Cardiac muscle cell (in vitro differentiated cells and primary cell): ENCODE results near the gene MED9. TPM values are rescaled to one million over a fixed set of nuclear protein-coding genes. Genes with fewer than 3 reads are reported as not detected.
"Not testable (repeated sequence)": the region's sequence is repeated elsewhere in the genome, so short reads cannot be mapped to it uniquely, and the experiment has no call there.

Source experiments
- DNase-seq, 2 donors: peaks; one replicate each; pipeline versions ENCODE4 v3.0.0 to v3.0.0-alpha.2; 2010 to 2017; ENCODE audit warnings: low read depth in 1 of 2, low spot score in 1 of 2
- H3K27ac ChIP-seq: fragments of 200-600 bp; sonication (generic); 2 replicates; pipeline ENCODE4 v1.5.1; 2016
- H3K27me3 ChIP-seq: fragments of 200-600 bp; sonication (generic); 2 replicates; pipeline ENCODE4 v1.6.0; 2016; ENCODE audit warnings: control low read depth
- H3K36me3 ChIP-seq: fragments of 200-600 bp; sonication (generic); 2 replicates; pipeline ENCODE4 v1.5.1; 2016; ENCODE audit warnings: control low read depth
- H3K4me1 ChIP-seq: fragments of 200-600 bp; sonication (generic); 2 replicates; pipeline ENCODE4 v1.8.1; 2017; ENCODE audit warnings: low read depth, mild to moderate bottlenecking, mixed run types
- H3K4me3 ChIP-seq: fragments of 200-600 bp; sonication (generic); 2 replicates; pipeline ENCODE4 v1.5.1; 2016; ENCODE audit warnings: mild to moderate bottlenecking
- H3K9me3 ChIP-seq: fragments of 200-600 bp; sonication (generic); 2 replicates; pipeline ENCODE4 v1.5.1; 2017; ENCODE audit warnings: low read depth, mild to moderate bottlenecking, control low read depth
- polyA plus RNA-seq: library from polyadenylated mRNA; unstranded; fragments of >200 nt; fragmentation: Nextera tagmentation; extraction: Ambion mirVana; gene quantifications from 2 replicates; pipeline ENCODE4 v1.2.1, GENCODE V29; 2016
- total RNA-seq: library from RNA; depleted of rRNA; stranded (reverse); fragments of >200 nt; gene quantifications from 2 replicates; pipeline ENCODE4 v1.2.3, GENCODE V29; 2016
- TF ChIP-seq, protein P1 (sequence below): IDR thresholded peaks from 2 replicates; pipeline ENCODE4 v1.5.1; 2012; ENCODE audit warnings: low read depth, mild to moderate bottlenecking, low read length

The MED9 gene
- total and polyA plus RNA-seq, 2 experiments from 2014 or later = 27.9 to 38.2 TPM

DNA sequence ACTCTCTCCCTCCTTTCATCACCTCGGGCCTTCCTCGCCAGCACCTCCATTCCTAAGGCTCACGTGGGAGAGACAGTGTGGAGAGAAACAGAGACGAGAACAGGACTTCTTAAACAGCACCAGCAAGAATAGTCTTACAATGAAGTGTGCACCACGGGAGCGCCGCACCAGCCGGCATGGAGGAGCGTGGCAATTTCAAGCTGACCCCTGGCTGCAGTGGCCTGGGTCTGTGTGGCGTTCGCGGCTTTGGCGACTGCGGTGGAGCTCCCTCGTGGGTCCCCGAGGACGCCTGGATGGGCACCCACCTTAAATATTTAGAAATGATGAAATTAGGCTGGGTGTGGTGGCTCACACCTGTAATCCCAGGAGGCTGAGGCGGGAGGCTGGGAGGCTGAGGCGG is 20.5 kb upstream of the MED9 start:
- Histone ChIP-seq H3K9me3 (no peaks in the 10 kb centered on the region), H3K27me3 (no peaks in the 10 kb centered on the region), H3K36me3 (no peaks in the 10 kb centered on the region), H3K4me1 (no peaks in the 10 kb centered on the region), H3K4me3 (no peak overlapping the region), H3K27ac (no peak overlapping the region)
- TF ChIP-seq, protein P1, sequence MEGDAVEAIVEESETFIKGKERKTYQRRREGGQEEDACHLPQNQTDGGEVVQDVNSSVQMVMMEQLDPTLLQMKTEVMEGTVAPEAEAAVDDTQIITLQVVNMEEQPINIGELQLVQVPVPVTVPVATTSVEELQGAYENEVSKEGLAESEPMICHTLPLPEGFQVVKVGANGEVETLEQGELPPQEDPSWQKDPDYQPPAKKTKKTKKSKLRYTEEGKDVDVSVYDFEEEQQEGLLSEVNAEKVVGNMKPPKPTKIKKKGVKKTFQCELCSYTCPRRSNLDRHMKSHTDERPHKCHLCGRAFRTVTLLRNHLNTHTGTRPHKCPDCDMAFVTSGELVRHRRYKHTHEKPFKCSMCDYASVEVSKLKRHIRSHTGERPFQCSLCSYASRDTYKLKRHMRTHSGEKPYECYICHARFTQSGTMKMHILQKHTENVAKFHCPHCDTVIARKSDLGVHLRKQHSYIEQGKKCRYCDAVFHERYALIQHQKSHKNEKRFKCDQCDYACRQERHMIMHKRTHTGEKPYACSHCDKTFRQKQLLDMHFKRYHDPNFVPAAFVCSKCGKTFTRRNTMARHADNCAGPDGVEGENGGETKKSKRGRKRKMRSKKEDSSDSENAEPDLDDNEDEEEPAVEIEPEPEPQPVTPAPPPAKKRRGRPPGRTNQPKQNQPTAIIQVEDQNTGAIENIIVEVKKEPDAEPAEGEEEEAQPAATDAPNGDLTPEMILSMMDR = no peak
- DNase-seq = no peak

DNA sequence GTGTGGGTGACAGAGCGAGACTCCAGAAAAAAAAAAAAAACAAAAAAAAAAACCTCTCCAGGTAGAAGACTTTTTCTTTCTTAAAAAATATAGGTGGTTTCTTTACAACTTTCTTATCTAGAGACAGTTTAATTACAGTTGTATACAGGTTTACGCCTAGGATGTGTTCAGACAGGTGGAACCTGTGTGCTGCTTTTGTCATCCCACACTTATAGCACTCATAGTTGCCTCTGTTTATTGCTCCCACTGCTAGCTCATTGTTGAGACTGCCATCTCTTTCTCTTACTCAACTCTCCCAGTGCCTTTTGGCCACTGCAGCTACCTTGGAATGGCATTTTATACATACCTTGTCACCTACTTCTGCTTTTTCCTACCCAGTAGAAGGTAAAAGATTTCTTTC is 19.1 kb upstream of the MED9 start:
- H3K27me3 ChIP-seq = no peaks in the 10 kb centered on the region
- no peaks in the 10 kb centered on the region for H3K9me3 ChIP-seq
- no peaks in the 10 kb centered on the region for H3K4me1 ChIP-seq
- H3K27ac ChIP-seq = no peak overlapping the region
- H3K4me3 ChIP-seq = no peak overlapping the region
- H3K36me3 ChIP-seq = no peaks in the 10 kb centered on the region
- no peak for DNase-seq
- TF ChIP-seq, protein P1 = no peak

DNA sequence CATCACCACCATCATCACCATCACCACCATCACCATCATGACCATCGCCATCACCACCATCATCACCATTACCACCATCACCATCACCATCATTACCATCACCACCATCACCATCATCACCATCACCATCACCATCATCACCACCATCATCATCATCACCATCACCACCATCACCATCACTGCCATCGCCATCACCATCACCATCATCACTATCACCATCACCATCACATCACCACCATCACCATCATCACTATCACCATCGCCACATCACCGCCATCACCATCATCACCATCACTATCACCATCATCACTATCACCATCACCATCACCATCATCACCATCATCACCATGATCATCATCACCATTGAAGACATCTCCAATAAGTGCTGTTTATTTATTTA is 16.8 kb upstream of the MED9 start:
- Histone ChIP-seq H3K36me3 (no peaks in the 10 kb centered on the region), H3K27me3 (peaks cover 14% of the 10 kb centered on the region), H3K4me3 (no peak overlapping the region), H3K4me1 (no peaks in the 10 kb centered on the region), H3K27ac (no peak overlapping the region), H3K9me3 (no peaks in the 10 kb centered on the region)
- DNase-seq = no peak
- TF ChIP-seq, protein P1 = no peak

DNA sequence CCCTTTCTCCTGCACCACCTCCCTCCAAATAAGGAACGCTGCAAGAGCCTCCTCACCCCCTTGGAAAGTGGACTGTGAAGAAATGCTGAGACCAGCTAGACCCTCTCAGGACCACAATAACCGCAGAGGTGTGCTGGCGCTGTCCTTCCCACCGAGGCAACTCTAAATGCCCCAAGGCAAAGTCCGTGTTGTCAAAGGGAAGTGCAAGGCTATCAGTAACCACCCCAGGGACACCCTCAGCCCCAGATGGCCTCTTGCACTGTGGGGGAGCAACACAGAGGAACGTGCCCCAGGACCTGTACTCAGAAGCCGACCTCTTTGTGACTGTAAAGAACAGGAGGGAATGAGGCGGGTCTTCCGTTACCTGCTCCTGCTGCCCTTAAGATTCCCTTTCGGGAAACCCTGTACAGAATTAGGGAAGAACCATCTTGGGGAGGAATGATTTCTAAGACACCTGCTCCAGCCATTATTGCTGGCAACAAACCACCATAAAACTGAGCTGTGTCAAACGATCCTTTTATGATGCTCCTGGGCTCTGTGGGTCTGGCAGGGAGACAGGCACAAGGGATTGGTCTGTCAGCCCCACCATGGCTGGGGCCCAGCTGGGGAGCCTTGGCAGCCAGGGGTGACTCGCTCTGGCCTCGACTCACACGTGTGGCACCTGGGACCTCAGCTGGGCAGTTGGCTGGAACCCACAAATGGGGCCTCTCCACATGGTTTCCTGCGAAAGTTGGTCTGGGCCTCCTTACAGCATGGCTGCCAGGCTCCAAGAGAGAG is 14.6 kb upstream of the MED9 start:
- no peak for DNase-seq
- H3K4me1 ChIP-seq = no peaks in the 10 kb centered on the region

DNA sequence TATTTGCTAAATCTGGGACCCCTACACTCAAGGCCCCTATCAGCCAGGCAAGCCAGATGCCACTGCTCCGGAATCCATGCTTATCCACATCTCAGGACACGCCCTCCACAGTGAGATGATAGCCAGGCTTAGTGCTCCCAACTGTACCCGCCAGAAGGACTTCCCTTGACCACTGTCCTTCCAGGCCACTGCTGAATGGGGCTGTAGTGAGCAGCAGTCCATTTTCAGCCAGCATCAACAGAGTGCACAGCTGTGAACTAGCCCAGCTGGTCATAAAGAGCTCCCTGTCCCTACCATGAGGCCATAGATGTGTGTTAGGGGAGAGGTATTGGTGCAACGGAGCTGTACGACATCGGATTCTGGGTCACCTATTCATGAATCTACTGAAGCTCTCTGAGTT is 13.0 kb upstream of the MED9 start:
- TF ChIP-seq, protein P1 = no peak
- no peak for DNase-seq

More for the DNA sequence above, 14.6 kb upstream of the MED9 start:
- Histone ChIP-seq H3K36me3 (no peaks in the 10 kb centered on the region), H3K4me3 (no peak overlapping the region), H3K9me3 (no peaks in the 10 kb centered on the region), H3K27me3 (peaks cover 25% of the 10 kb centered on the region), H3K27ac (no peak overlapping the region)
- TF ChIP-seq, protein P1 = no peak

DNA sequence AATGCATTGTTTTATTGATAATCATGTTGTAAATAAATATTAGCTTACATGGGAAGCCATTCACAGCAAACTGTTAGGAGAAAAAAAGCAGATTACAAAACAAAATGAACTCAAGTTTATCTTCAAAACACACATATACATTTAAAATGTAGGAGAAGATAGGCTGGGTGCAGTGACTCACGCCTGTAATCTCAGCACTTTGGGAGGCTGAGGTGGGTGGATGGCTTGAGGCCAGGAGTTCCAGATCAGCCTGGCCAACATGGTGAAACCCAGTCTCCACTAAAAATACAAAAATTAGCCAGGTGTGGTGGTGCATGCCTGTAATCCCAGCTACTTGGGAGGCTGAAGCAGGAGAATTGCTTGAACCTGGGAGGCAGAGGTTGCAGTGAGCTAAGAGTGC is 10.9 kb upstream of the MED9 start:
- not testable (repeated sequence) for H3K27ac ChIP-seq, H3K9me3 ChIP-seq, H3K36me3 ChIP-seq, H3K4me3 ChIP-seq, H3K4me1 ChIP-seq
- peaks cover 31% of the 10 kb centered on the region for H3K27me3 ChIP-seq
- DNase-seq = peak in 1 of 2 donors; percentile 15

More for the DNA sequence above, 13.0 kb upstream of the MED9 start:
- no peaks in the 10 kb centered on the region for H3K36me3 ChIP-seq
- H3K27me3 ChIP-seq = peaks cover 30% of the 10 kb centered on the region
- no peaks in the 10 kb centered on the region for H3K4me1 ChIP-seq
- H3K4me3 ChIP-seq = no peak overlapping the region
- no peaks in the 10 kb centered on the region for H3K9me3 ChIP-seq
- no peak overlapping the region for H3K27ac ChIP-seq
